ENCODE data around the gene KIF16B.
"Not testable (repeated sequence)": the region's sequence is repeated elsewhere in the genome, so short reads cannot be mapped to it uniquely, and the experiment has no call there.

Gene KIF16B

DNA sequence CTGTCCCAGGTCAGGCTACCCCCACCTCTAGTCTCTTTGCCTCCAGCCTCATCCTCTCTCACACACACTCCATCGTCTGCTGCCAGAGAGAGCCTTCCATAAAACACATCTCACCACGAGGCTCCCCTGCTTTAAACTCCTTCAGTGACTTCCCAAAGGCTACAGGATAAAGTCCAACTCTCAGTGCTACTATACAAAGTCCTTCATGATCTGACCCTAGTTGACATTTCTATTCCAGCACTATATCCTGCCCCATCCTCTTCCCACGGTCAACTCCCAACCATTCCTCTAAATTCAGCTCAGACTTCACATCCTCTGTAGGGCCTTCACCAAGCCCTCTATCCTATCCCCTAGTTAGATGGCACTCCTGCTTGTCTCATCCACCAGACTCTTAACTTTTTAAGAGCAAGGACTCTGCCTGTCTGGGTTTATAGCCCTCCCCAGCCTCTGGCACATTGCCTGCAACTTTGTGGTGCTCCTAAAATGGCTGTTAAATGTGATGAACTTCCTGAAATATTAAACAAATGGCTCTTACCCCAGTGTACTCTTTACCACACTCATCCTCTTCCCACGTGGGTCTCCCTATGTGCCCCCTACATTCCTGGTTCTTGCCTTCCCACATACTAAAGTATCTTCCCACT lies 36.1 kb downstream of the KIF16B start:
- no peak overlapping the region for H3K4me3 ChIP-seq (ENCODE audit: low read length)
- no peak for DNase-seq (ENCODE audit: low read depth, low spot score)

DNA sequence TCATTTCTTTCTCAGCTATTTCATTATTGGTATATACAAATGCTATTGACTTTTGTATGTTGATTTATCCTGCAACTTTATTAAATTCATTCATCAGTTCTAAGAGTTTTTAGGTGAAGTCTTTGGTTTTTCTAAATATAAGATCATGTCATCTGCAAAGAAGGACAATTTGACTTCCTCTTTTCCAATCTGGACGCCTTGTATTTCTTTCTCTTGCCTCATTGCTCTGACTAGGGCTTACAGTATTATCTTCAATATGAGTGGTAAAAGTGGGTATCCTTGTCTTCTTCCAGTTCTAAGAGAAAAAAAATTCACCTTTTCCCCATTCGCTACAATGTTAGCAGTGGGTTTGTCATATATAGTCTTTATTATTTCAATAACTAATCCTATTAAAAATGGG lies 38.0 kb downstream of the KIF16B start:
- no peak overlapping the region for H3K4me3 ChIP-seq (ENCODE audit: low read length)
- DNase-seq (ENCODE audit: low read depth, low spot score), result no peak

- DNase-seq (ENCODE audit: low read depth, low spot score), result no peak
Observed at GRCh38 chr20:16533502-16533901, 39.7 kb downstream of the KIF16B start.

DNA sequence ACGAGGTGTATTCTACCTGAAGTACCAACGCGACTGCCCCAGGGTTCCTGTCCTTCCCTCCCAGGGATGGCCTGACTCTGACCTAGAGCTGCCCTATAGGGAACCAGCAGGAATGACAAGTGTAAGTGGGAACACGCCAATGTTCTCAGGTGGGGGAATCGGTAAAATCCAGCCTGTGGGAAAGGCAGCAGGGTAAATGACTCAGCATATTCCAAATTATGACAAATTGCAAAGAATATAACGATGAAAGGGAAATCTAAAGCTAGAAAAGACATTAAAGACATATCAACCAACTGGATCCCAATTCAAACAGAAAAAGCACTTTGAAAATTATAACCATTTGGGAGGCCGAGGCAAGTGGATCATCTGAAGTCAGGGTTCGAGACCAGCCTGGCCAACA lies 41.8 kb downstream of the KIF16B start:
- no peak for DNase-seq (ENCODE audit: low read depth, low spot score)
- no peak overlapping the region for H3K4me3 ChIP-seq (ENCODE audit: low read length)

More at GRCh38 chr20:16533502-16533901, 39.7 kb downstream of the KIF16B start:
- H3K4me3 ChIP-seq (ENCODE audit: low read length), result no peak overlapping the region

- no peak for DNase-seq (ENCODE audit: low read depth, low spot score)
Observed at GRCh38 chr20:16530201-16530681, 43.0 kb downstream of the KIF16B start.

GRCh38 chr20:16528078-16528477 lies 45.2 kb downstream of the KIF16B start:
- DNase-seq (ENCODE audit: low read depth, low spot score), result no peak
- H3K4me3 ChIP-seq (ENCODE audit: low read length), result no peak overlapping the region

More at GRCh38 chr20:16530201-16530681, 43.0 kb downstream of the KIF16B start:
- H3K4me3 ChIP-seq (ENCODE audit: low read length), result no peak overlapping the region

- H3K4me3 ChIP-seq (ENCODE audit: low read length), result no peak overlapping the region
- DNase-seq (ENCODE audit: low read depth, low spot score), result no peak
Observed at GRCh38 chr20:16527438-16527837, 45.8 kb downstream of the KIF16B start.

DNA sequence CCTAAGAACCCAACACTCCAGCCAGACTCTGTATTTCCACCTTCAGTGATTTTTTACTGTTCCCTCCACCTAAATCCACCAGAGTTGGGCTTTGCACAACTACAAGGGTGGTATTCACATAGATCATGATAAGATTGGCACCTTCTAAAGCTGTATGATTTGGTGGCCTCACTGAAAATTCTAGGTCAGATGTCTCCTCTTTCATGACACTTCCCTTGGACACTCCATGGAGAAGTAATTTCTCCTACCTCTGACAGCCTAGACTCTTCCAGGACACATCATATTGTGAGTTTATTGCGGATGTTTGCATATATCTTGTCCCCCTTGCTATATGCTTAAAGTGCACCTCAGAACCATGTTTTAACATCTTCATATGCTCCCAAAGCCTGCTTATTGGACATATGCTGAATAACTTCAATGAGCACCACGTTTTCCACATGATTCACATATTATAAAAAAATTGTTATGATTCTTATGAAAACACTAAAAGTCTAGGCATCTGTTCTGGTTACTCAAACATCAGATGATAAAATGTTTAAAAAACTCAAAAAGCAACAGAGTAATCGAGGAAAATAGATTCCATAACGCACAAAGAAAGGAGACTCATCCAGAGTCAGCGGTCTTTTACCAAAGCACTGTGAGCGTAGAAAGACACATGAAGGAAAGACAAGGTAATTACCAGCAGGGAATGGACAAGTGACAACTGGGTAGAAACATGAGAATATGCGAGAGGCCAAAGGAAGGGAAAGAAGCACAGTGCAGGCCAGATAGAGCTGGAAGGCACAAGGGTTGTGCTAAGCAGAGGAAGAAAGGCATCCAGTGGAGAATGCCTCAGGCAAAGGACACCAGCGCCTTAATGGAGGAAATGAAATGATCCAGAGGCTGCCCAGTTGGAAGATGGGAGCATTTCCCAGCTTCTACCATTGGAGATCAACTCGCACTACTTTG lies 46.5 kb downstream of the KIF16B start:
- DNase-seq (ENCODE audit: low read depth, low spot score), result no peak
- no peak overlapping the region for H3K4me3 ChIP-seq (ENCODE audit: low read length)

- H3K4me3 ChIP-seq (ENCODE audit: low read length); DNase-seq (ENCODE audit: low read depth, low spot score): not testable (repeated sequence)
Observed at GRCh38 chr20:16522651-16523050, 50.6 kb downstream of the KIF16B start.

DNA sequence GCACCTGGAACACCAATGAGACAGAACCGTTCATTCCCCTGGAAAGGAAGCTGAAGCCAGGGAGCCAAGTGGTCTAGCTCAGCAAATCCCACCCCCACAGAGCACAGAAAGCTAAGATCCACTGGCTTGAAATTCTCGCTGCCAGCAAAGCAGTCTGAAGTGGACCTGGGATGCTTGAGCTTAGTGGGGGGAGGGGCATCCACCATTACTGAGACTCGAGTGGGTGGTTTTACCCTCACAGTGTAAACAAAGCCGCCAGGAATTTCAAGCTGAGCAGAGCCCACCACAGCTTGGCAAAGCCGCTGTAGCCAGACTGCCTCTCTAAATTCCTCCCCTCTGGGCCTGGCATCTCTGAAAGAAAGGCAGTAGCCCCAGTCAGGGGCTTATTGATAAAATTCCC lies 53.1 kb downstream of the KIF16B start:
- DNase-seq (ENCODE audit: low read depth, low spot score), result no peak
- no peak overlapping the region for H3K4me3 ChIP-seq (ENCODE audit: low read length)

- not testable (repeated sequence) for DNase-seq (ENCODE audit: low read depth, low spot score); H3K4me3 ChIP-seq (ENCODE audit: low read length)
Observed at GRCh38 chr20:16519673-16520072, 53.6 kb downstream of the KIF16B start.

GRCh38 chr20:16518784-16519084 lies 54.5 kb downstream of the KIF16B start:
- DNase-seq (ENCODE audit: low read depth, low spot score), result no peak
- no peak overlapping the region for H3K4me3 ChIP-seq (ENCODE audit: low read length)

DNA sequence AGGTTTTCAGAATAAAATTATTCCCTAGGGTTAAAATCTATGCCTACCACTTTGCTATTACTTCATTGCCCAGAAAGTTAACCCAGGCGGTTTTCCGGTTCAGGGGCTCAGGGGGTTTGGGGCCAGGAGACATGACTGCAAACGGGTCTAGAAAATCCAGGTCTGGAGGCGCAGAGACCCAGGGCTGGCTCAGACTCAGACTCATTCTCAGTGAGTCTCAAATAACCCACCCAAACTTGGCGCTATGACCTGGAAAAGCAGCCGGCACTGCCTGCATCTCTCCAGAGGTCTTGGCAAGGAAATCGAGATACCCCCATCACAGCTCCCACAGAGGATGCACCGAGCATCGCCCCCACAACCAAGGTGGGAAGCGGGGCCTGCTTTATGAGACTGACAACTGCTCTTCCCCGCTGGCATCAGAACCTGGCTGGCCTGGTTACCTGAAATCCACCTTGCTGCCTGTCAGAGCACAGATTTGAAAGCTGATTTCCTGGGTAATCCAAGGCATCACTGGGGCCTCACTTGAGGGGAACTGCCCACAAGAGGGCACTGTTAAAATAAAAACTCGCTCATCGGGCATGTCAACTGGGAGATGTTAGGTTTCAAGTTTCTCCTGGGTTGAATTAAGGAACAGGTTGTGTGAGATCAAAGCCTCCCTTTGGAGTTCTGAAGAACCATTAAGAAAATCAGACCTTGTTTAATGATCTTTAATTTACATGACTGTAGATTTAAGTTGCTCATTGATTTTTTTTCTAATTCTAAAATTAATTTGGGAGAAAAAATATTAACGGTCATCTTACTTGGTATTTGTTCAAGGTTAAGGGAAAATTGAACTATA lies 55.1 kb downstream of the KIF16B start:
- no peak overlapping the region for H3K4me3 ChIP-seq (ENCODE audit: low read length)
- peak; percentile 17 for DNase-seq (ENCODE audit: low read depth, low spot score)

DNA sequence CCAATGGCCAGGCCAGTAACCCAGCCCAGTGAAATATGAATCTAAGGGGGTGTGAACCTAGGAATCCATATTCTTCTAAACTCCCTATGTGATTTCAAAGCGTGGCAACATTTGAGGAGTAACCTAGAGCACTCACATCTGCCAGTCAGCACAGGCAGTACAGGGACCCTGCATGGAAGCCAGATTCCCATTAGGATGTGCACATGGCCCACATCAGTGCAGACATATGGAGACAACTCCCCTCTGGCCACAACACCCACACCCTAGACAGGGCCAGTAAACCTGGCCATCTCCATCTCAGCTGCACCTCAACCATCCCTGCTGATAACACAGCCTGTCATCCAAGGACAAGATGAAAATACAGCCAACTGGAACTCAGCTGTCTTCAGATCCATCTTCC lies 56.5 kb downstream of the KIF16B start:
- no peak overlapping the region for H3K4me3 ChIP-seq (ENCODE audit: low read length)
- no peak for DNase-seq (ENCODE audit: low read depth, low spot score)

DNA sequence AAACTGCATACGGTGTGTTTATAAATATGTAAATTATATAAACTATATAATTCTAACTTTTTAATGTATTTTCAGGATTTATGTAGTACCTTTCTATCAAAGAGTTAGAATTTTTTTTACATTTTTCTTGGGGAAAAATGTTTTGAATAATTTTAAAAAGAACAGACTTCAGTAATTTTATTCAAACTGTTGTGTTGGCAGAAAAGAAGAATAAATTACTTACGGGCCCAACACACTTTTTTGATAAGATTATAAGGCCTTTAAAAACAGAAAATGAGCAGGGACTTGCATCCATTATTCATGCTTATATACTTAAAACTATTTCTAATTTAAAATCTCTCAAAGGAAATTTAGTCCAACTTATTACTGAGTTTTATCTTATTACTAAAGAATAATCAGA lies 58.2 kb downstream of the KIF16B start:
- no peak for DNase-seq (ENCODE audit: low read depth, low spot score)
- no peak overlapping the region for H3K4me3 ChIP-seq (ENCODE audit: low read length)

DNA sequence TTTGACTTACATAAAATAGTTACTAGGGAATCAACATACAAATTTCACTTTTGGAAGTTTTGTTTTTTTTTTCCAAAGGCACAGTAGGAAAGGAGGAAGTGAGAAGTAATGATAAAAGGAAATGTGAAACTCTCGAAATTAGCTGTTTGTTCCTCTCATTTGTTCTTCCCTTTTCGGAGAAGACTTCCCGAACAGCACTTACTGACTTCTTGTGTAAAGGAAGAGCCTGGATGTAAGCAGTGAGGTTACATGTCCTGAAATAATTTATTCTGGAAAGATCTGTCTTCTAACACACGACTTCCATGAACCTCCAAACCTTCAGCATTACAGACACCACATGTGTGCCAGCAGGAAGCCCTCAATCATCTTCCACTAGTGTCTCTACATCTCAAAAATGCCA lies 59.1 kb downstream of the KIF16B start:
- H3K4me3 ChIP-seq (ENCODE audit: low read length), result no peak overlapping the region
- no peak for DNase-seq (ENCODE audit: low read depth, low spot score)

- no peak for DNase-seq (ENCODE audit: low read depth, low spot score)
- no peak overlapping the region for H3K4me3 ChIP-seq (ENCODE audit: low read length)
Observed at GRCh38 chr20:16505894-16506293, 67.4 kb downstream of the KIF16B start.

DNA sequence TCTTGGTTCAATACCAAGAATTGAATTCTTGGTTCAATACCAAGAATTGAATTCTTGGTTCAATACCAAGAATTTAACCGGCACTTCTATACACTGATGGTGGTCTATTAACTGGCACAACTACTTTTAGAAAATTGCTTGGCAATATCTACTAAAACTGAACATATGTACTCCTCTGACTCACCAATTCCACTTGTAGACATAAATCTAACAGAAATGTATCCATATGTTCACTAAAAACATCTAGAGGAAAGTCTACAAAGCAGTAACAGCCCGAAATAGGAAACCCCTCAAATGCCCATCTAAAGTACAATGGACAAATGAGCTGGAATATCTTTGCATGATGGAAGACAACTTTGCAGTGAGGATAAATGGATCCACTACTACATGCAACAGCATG lies 71.9 kb downstream of the KIF16B start:
- H3K4me3 ChIP-seq (ENCODE audit: low read length), result no peak overlapping the region
- no peak for DNase-seq (ENCODE audit: low read depth, low spot score)

- no peak for DNase-seq (ENCODE audit: low read depth, low spot score)
Observed at GRCh38 chr20:16500197-16500596, 73.1 kb downstream of the KIF16B start.

More at GRCh38 chr20:16500197-16500596, 73.1 kb downstream of the KIF16B start:
- no peak overlapping the region for H3K4me3 ChIP-seq (ENCODE audit: low read length)
